Skeletal muscle tissue (tissue), 4 donors: Measurements from ENCODE around the gene ZNF587. TPM values are rescaled to one million over a fixed set of nuclear protein-coding genes. Genes with fewer than 3 reads are reported as not detected.
A peak's percentile ranks its signal among the peaks of the same experiment; 100 is the strongest.
"Not testable (repeated sequence)": the region's sequence is repeated elsewhere in the genome, so short reads cannot be mapped to it uniquely, and the experiment has no call there.

ENCODE experiments used
- H3K27ac ChIP-seq: one replicate; pipeline ENCODE4 v1.7.0; 2013; ENCODE audit warnings: mild to moderate bottlenecking, low read depth, low read length, inconsistent platforms
- H3K27me3 ChIP-seq, 3 donors: one replicate each; pipeline ENCODE4 v1.7.0; 2013; ENCODE audit warnings: low read length in 3 of 3; ENCODE audit not compliant: control insufficient read depth in 3 of 3, insufficient read depth in 3 of 3
- H3K36me3 ChIP-seq, 3 donors: one replicate each; pipeline ENCODE4 v1.7.0; 2013; ENCODE audit warnings: low read length in 3 of 3; ENCODE audit not compliant: control insufficient read depth in 3 of 3, insufficient read depth in 3 of 3
- H3K4me1 ChIP-seq, 3 donors: one replicate each; pipeline ENCODE4 v1.7.0; 2013; ENCODE audit warnings: low read length in 3 of 3, mild to moderate bottlenecking in 3 of 3; ENCODE audit not compliant: control insufficient read depth in 3 of 3, insufficient read depth in 3 of 3
- H3K4me3 ChIP-seq, 3 donors: one replicate each; pipeline ENCODE4 v1.7.0; 2013; ENCODE audit warnings: low read length in 3 of 3
- H3K9ac ChIP-seq, 3 donors: one replicate each; pipeline ENCODE4 v1.7.0; 2013; ENCODE audit warnings: low read length in 3 of 3, mild to moderate bottlenecking in 3 of 3, moderate library complexity in 2 of 3, low read depth in 1 of 3
- H3K9me3 ChIP-seq, 3 donors: one replicate each; pipeline ENCODE4 v1.7.0; 2013; ENCODE audit warnings: low read length in 3 of 3; ENCODE audit not compliant: control insufficient read depth in 3 of 3
- total RNA-seq: library from RNA; depleted of rRNA; stranded (reverse); fragments of >200 nt; gene quantifications from one replicate; pipeline ENCODE4 v1.2.3, GENCODE V29; 2014
- donor health status: Osteomylitis.

ZNF587 gene
- total RNA-seq, 1 donor from 2014 or later, result 18.8 TPM

GRCh38 chr19:57813919-57814504, 35.6 kb upstream of the ZNF587 start:
- Histone ChIP-seq H3K9ac (peak overlapping the region; percentile 91 to 97 (median 92)), H3K27ac (peak overlapping the region; percentile 74), H3K4me1 (peaks cover 13 to 18% (median 17%) of the 10 kb centered on the region in 3 donors), H3K9me3 (no peaks in the 10 kb centered on the region), H3K36me3 (peaks cover 2 to 16% (median 9%) of the 10 kb centered on the region in 3 donors), H3K27me3 (no peaks in the 10 kb centered on the region), H3K4me3 (peak overlapping the region; percentile 93 to 97 (median 93))

- H3K27ac ChIP-seq, result peak within 1 kb of the TSS; percentile 74
- H3K36me3 ChIP-seq, result peaks cover 3 to 10% (median 7%) of the 10 kb centered on the region in 3 donors
- H3K27me3 ChIP-seq, result no peaks in the 10 kb centered on the region
- H3K9ac ChIP-seq, result peak within 1 kb of the TSS; percentile 91 to 97 (median 92)
- peaks cover 14 to 18% (median 17%) of the 10 kb centered on the region in 3 donors for H3K4me1 ChIP-seq
- no peaks in the 10 kb centered on the region for H3K9me3 ChIP-seq
- peak within 1 kb of the TSS; percentile 93 to 97 (median 93) for H3K4me3 ChIP-seq
These were observed 35.0 kb upstream of the ZNF587 start, which contains the start of gene ZNF552 for GRCh38 chr19:57814505-57815246. ZNF552 (minus strand) TSS chr19:57814913; CDS start chr19:57814743, 170 bp downstream.

- Histone ChIP-seq H3K9ac (peak overlapping the region in 2 of 3 donors; percentile 92 to 97), H3K27me3 (no peaks in the 10 kb centered on the region), H3K4me3 (peak overlapping the region; percentile 93 to 97 (median 93)), H3K36me3 (peaks cover 2 to 5% (median 5%) of the 10 kb centered on the region in 3 donors), H3K4me1 (peaks cover 17 to 22% (median 22%) of the 10 kb centered on the region in 3 donors), H3K9me3 (no peaks in the 10 kb centered on the region), H3K27ac (peak overlapping the region; percentile 74)
These were observed 34.2 kb upstream of the ZNF587 start for GRCh38 chr19:57815247-57816075.

- no peak overlapping the region for H3K4me3 ChIP-seq
- peaks cover 20 to 28% (median 27%) of the 10 kb centered on the region in 3 donors for H3K4me1 ChIP-seq
- H3K27me3 ChIP-seq, result no peaks in the 10 kb centered on the region
- H3K36me3 ChIP-seq, result peaks cover 2 to 5% (median 4%) of the 10 kb centered on the region in 3 donors
- no peaks in the 10 kb centered on the region for H3K9me3 ChIP-seq
- H3K27ac ChIP-seq, result no peak overlapping the region
- no peak overlapping the region for H3K9ac ChIP-seq
These were observed 33.0 kb upstream of the ZNF587 start for GRCh38 chr19:57816652-57817051.

GRCh38 chr19:57817976-57818375, 31.7 kb upstream of the ZNF587 start:
- Histone ChIP-seq H3K27ac (no peak overlapping the region), H3K36me3 (peaks cover 0 to 2% (median 0%) of the 10 kb centered on the region in 3 donors), H3K9me3 (no peaks in the 10 kb centered on the region), H3K4me3 (no peak overlapping the region), H3K4me1 (peaks cover 18 to 25% (median 23%) of the 10 kb centered on the region in 3 donors), H3K9ac (no peak overlapping the region), H3K27me3 (no peaks in the 10 kb centered on the region)

GRCh38 chr19:57818378-57818777, 31.3 kb upstream of the ZNF587 start:
- Histone ChIP-seq H3K9me3 (no peaks in the 10 kb centered on the region), H3K4me1 (peaks cover 16 to 23% (median 20%) of the 10 kb centered on the region in 3 donors), H3K9ac (no peak overlapping the region), H3K27me3 (no peaks in the 10 kb centered on the region), H3K36me3 (peaks cover 0 to 2% (median 0%) of the 10 kb centered on the region in 3 donors), H3K4me3 (no peak overlapping the region), H3K27ac (no peak overlapping the region)

- Histone ChIP-seq H3K9me3 (no peaks in the 10 kb centered on the region), H3K27ac (peak overlapping the region; percentile 50), H3K4me1 (peaks cover 6 to 16% (median 15%) of the 10 kb centered on the region in 3 donors), H3K9ac (peak overlapping the region; percentile 93 to 97 (median 94)), H3K27me3 (no peaks in the 10 kb centered on the region), H3K4me3 (peak overlapping the region; percentile 98), H3K36me3 (peaks cover 0 to 2% (median 0%) of the 10 kb centered on the region in 3 donors)
These were observed 30.0 kb upstream of the ZNF587 start for GRCh38 chr19:57819475-57820148.

- peak overlapping the region; percentile 93 to 97 (median 94) for H3K9ac ChIP-seq
- peak overlapping the region; percentile 98 for H3K4me3 ChIP-seq
- H3K36me3 ChIP-seq, result peaks cover 0 to 2% (median 0%) of the 10 kb centered on the region in 3 donors
- H3K27ac ChIP-seq, result no peak overlapping the region
- H3K9me3 ChIP-seq, result no peaks in the 10 kb centered on the region
- no peaks in the 10 kb centered on the region for H3K27me3 ChIP-seq
- peaks cover 3 to 15% (median 11%) of the 10 kb centered on the region in 3 donors for H3K4me1 ChIP-seq
These were observed 29.1 kb upstream of the ZNF587 start for GRCh38 chr19:57820599-57820998.

- H3K36me3 ChIP-seq, H3K27me3 ChIP-seq, H3K9ac ChIP-seq, H3K27ac ChIP-seq, H3K9me3 ChIP-seq: not testable (repeated sequence)
- peaks cover 3 to 15% (median 11%) of the 10 kb centered on the region in 3 donors for H3K4me1 ChIP-seq
- peak overlapping the region in 1 of 3 donors; percentile 40 for H3K4me3 ChIP-seq
These were observed 28.6 kb upstream of the ZNF587 start for GRCh38 chr19:57821095-57821494.
